ENCODE measurements around the gene CLASP1. TPM values are rescaled to one million over a fixed set of nuclear protein-coding genes. Genes with fewer than 3 reads are reported as not detected.

CLASP1 gene
- total RNA-seq, 1 experiment from 2014 or later = 46.1 TPM

- no peaks in the 10 kb centered on the region for H3K4me1 ChIP-seq
- no peaks in the 10 kb centered on the region for H3K36me3 ChIP-seq (ENCODE audit: control insufficient read depth, insufficient read depth, low read length)
- Mint-ChIP-seq H3K4me1 (ENCODE audit: low read depth, unreplicated experiment) (no peaks in the 10 kb centered on the region), H3K27ac (ENCODE audit: unreplicated experiment) (no peak overlapping the region), H3K36me3 (ENCODE audit: insufficient read depth, unreplicated experiment) (no peaks in the 10 kb centered on the region), H3K27me3 (ENCODE audit: insufficient read depth, unreplicated experiment) (no peaks in the 10 kb centered on the region), H3K9me3 (ENCODE audit: unreplicated experiment) (no peaks in the 10 kb centered on the region), H3K4me3 (ENCODE audit: unreplicated experiment) (no peak overlapping the region)
- CTCF ChIA-PET = interaction anchor here (1.6 kb wide), 1 partner anchor 165 kb away, joined by 4 read pairs; no protein-coding TSS in a partner anchor
- no peak for TF ChIP-seq CTCF (IDR thresholded peaks at IDR 0.05; ENCODE audit: insufficient read depth in 1 of 2, low read depth in 1 of 2, low read length in 1 of 2, severe bottlenecking in 1 of 2, unreplicated experiment in 1 of 2)
- intact Hi-C loops (cut with micrococcal nuclease; ENCODE audit: unreplicated experiment) = no loop called here
- no TSS peak for BruUV-seq (replicated peaks)
- no peak overlapping the region for H3K4me3 ChIP-seq (ENCODE audit: low read depth, low read length)
- DNase-seq = no peak
- POLR2A ChIA-PET = no interaction called here
- H3K27me3 ChIP-seq (replicated peaks; ENCODE audit: control insufficient read depth, insufficient read depth, low read length) = no peaks in the 10 kb centered on the region
- no peaks in the 10 kb centered on the region for H3K9me3 ChIP-seq
These were observed 355.6 kb downstream of the CLASP1 start for GRCh38 chr2:121293450-121294325.

- Mint-ChIP-seq H3K4me3 (ENCODE audit: unreplicated experiment) (no peak overlapping the region), H3K36me3 (ENCODE audit: insufficient read depth, unreplicated experiment) (no peaks in the 10 kb centered on the region), H3K27me3 (ENCODE audit: insufficient read depth, unreplicated experiment) (no peaks in the 10 kb centered on the region), H3K4me1 (ENCODE audit: low read depth, unreplicated experiment) (no peaks in the 10 kb centered on the region), H3K9me3 (ENCODE audit: unreplicated experiment) (no peaks in the 10 kb centered on the region), H3K27ac (ENCODE audit: unreplicated experiment) (no peak overlapping the region)
- Histone ChIP-seq H3K36me3 (ENCODE audit: control insufficient read depth, insufficient read depth, low read length) (no peaks in the 10 kb centered on the region), H3K9me3 (no peaks in the 10 kb centered on the region), H3K27me3 (replicated peaks; ENCODE audit: control insufficient read depth, insufficient read depth, low read length) (no peaks in the 10 kb centered on the region), H3K4me3 (ENCODE audit: low read depth, low read length) (no peak overlapping the region), H3K4me1 (no peaks in the 10 kb centered on the region)
- intact Hi-C loops (cut with micrococcal nuclease; ENCODE audit: unreplicated experiment) = no loop called here
- TF ChIP-seq CTCF (IDR thresholded peaks at IDR 0.05; ENCODE audit: insufficient read depth in 1 of 2, low read depth in 1 of 2, low read length in 1 of 2, severe bottlenecking in 1 of 2, unreplicated experiment in 1 of 2) = no peak
- no TSS peak for BruUV-seq (replicated peaks)
- no peak for DNase-seq
- ChIA-PET POLR2A (no interaction called here), CTCF (no interaction called here)
These were observed 358.0 kb downstream of the CLASP1 start for GRCh38 chr2:121291251-121291580.

GRCh38 chr2:121289271-121289670 lies 360.0 kb downstream of the CLASP1 start:
- no peaks in the 10 kb centered on the region for H3K36me3 ChIP-seq (ENCODE audit: control insufficient read depth, insufficient read depth, low read length)
- intact Hi-C loops (cut with micrococcal nuclease; ENCODE audit: unreplicated experiment) = no loop called here
- no TSS peak for BruUV-seq (replicated peaks)

More at GRCh38 chr2:121289271-121289670, 360.0 kb downstream of the CLASP1 start:
- no peak overlapping the region for H3K4me3 Mint-ChIP-seq (ENCODE audit: unreplicated experiment)
- no peak overlapping the region for H3K27ac Mint-ChIP-seq (ENCODE audit: unreplicated experiment)
- Histone ChIP-seq H3K4me3 (ENCODE audit: low read depth, low read length) (no peak overlapping the region), H3K9me3 (no peaks in the 10 kb centered on the region), H3K4me1 (no peaks in the 10 kb centered on the region; the same call in 1 of the 2 replicates), H3K27me3 (replicated peaks; ENCODE audit: control insufficient read depth, insufficient read depth, low read length) (no peaks in the 10 kb centered on the region)
- H3K27me3 Mint-ChIP-seq (ENCODE audit: insufficient read depth, unreplicated experiment) = no peaks in the 10 kb centered on the region
- H3K36me3 Mint-ChIP-seq (ENCODE audit: insufficient read depth, unreplicated experiment) = no peaks in the 10 kb centered on the region
- ChIA-PET CTCF (interaction anchor here (0.6 kb wide), 1 partner anchor 941 kb away, joined by 4 read pairs; no protein-coding TSS in a partner anchor), POLR2A (no interaction called here)
- H3K4me1 Mint-ChIP-seq (ENCODE audit: low read depth, unreplicated experiment) = no peaks in the 10 kb centered on the region
- H3K9me3 Mint-ChIP-seq (ENCODE audit: unreplicated experiment) = no peaks in the 10 kb centered on the region
- DNase-seq = no peak
- no peak for TF ChIP-seq CTCF (IDR thresholded peaks at IDR 0.05; ENCODE audit: insufficient read depth in 1 of 2, low read depth in 1 of 2, low read length in 1 of 2, severe bottlenecking in 1 of 2, unreplicated experiment in 1 of 2)
